ENCODE measurements around the gene DMRTC2.

GRCh38 chr19:41883821-41884733, 39.2 kb downstream of the DMRTC2 start:
- TF ChIP-seq CTCF (conservative IDR thresholded peaks at IDR 0.05 in 1 of 2, IDR thresholded peaks at IDR 0.05 in 1 of 2; ENCODE audit: extremely low read depth in 1 of 2, insufficient read depth in 1 of 2, low read depth in 1 of 2, low read length in 2 of 2) (peak in 1 of 2 donors; percentile 35), EZH2 (IDR thresholded peaks at IDR 0.05; ENCODE audit: borderline replicate concordance, low read length) (no peak)

Data from mammary epithelial cell (primary cell).